ENCODE results near the gene PLBD1. TPM values are rescaled to one million over a fixed set of nuclear protein-coding genes. Genes with fewer than 3 reads are reported as not detected.

PLBD1 gene
- total RNA-seq, 4 donors from 2014 or later, result 9.9 to 33.6 (median 20.5) TPM

GRCh38 chr12:14471497-14471896 lies 96.2 kb downstream of the PLBD1 start:
- Histone ChIP-seq H3K4me1 (no peaks in the 10 kb centered on the region), H3K9me3 (peaks cover 0 to 31% (median 0%) of the 10 kb centered on the region in 4 donors), H3K27ac (no peak overlapping the region), H3K36me3 (peaks cover 0 to 75% (median 0%) of the 10 kb centered on the region in 3 donors), H3K27me3 (no peaks in the 10 kb centered on the region), H3K4me3 (no peak overlapping the region)
- DNase-seq, result no peak
- TF ChIP-seq POLR2A (IDR thresholded peaks at IDR 0.05), result no peak
- no peak for TF ChIP-seq CTCF (IDR thresholded peaks at IDR 0.05)

- Histone ChIP-seq H3K4me3 (no peak overlapping the region), H3K27me3 (no peaks in the 10 kb centered on the region), H3K9me3 (no peaks in the 10 kb centered on the region), H3K36me3 (peaks cover 0 to 65% (median 0%) of the 10 kb centered on the region in 3 donors), H3K4me1 (no peaks in the 10 kb centered on the region), H3K27ac (no peak overlapping the region)
- DNase-seq, result no peak
- TF ChIP-seq CTCF (IDR thresholded peaks at IDR 0.05), result no peak
- no peak for TF ChIP-seq POLR2A (IDR thresholded peaks at IDR 0.05)
Measured at GRCh38 chr12:14460212-14460841, 107.4 kb downstream of the PLBD1 start.

- Histone ChIP-seq H3K4me1 (no peaks in the 10 kb centered on the region), H3K9me3 (no peaks in the 10 kb centered on the region), H3K4me3 (no peak overlapping the region), H3K27me3 (no peaks in the 10 kb centered on the region), H3K27ac (no peak overlapping the region), H3K36me3 (peaks cover 0 to 62% (median 0%) of the 10 kb centered on the region in 3 donors)
- no peak for DNase-seq
- TF ChIP-seq CTCF (IDR thresholded peaks at IDR 0.05), result peak in 5 of 6 experiments; percentile 20 to 71 (median 60)
- no peak for TF ChIP-seq POLR2A (IDR thresholded peaks at IDR 0.05)
Measured at GRCh38 chr12:14454098-14454907, 113.4 kb downstream of the PLBD1 start.

Small RNAs within 50 kb of the gene (small RNA-seq; reads per million reads assigned to genes)
- gene RN7SKP134, result 0 reads per million in 2 donors

Other genes starting within 250 kb of the PLBD1 start
- gene ATF7IP, start 202.2 kb downstream of the PLBD1 start, total RNA-seq, result 100 to 1,000 TPM in 1 of 4 donors, 10 to 100 TPM in 3; 24.3 to 193 (median 39.0) TPM
- 100 to 1,000 TPM in 3 of 4 donors, 10 to 100 TPM in 1; 25.6 to 176 (median 122) TPM for gene GUCY2C, start 128.7 kb upstream of the PLBD1 start, total RNA-seq
- 10 to 100 TPM; 12.3 to 42.9 (median 12.8) TPM for gene WBP11, start 235.6 kb upstream of the PLBD1 start, total RNA-seq
- gene C12orf60, start 235.8 kb upstream of the PLBD1 start, total RNA-seq, result under 1 TPM in 1 of 4 donors, not detected in 3; 0.88 TPM
- not detected for gene SMCO3, start 246.3 kb upstream of the PLBD1 start, total RNA-seq